Stomach (tissue), 4 donors: ENCODE data around the gene PYGB.

Source experiments
- EP300 ChIP-seq: sonication (generic); formaldehyde crosslinking; IDR thresholded peaks from one replicate; pipeline ENCODE4 v1.6.1; 2017; ENCODE audit warnings: antibody characterized with exemption
- POLR2A ChIP-seq, 4 donors: fragments of 450-650 bp; IDR thresholded peaks; one replicate each; pipeline ENCODE4 v1.6.1; 2016; ENCODE audit warnings: antibody characterized with exemption in 4 of 4, control low read depth in 2 of 4, mild to moderate bottlenecking in 1 of 4, moderate library complexity in 1 of 4
- POLR2AphosphoS5 ChIP-seq, 3 donors: sonication (generic); formaldehyde crosslinking; IDR thresholded peaks; one replicate each; pipeline ENCODE4 v1.6.1; 2016; ENCODE audit warnings: antibody characterized with exemption in 3 of 3
- TF ChIP-seq, protein P1 (sequence below), 7 experiments: fragments of 450-650 bp in 4 of 7; fragments of 200-600 bp in 3 of 7; sonication (generic) in 3 of 7; IDR thresholded peaks; one replicate each; pipeline ENCODE4 v1.5.1; 2016 to 2019; ENCODE audit warnings: antibody characterized with exemption in 7 of 7, control low read depth in 2 of 7, mild to moderate bottlenecking in 1 of 7

DNA sequence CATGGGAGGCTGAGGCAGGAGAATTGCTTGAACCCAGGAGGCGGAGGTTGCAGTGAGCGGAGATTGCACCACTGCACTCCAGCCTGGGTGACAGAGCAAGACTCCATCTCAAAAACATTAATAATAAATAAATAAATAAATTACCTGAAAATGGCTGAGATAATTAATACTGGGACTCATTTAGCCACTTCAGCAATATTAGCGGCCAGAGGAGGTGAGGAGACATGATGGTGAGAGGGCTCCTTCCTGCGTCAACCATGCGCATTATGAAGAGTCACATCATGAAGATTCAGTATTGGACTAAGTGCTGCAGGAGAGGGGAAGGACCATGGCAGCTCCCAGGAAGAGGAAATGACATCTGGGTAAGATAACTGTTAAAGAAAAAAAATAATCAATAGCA, 2.9 kb upstream of the PYGB start:
- TF ChIP-seq, protein P1, sequence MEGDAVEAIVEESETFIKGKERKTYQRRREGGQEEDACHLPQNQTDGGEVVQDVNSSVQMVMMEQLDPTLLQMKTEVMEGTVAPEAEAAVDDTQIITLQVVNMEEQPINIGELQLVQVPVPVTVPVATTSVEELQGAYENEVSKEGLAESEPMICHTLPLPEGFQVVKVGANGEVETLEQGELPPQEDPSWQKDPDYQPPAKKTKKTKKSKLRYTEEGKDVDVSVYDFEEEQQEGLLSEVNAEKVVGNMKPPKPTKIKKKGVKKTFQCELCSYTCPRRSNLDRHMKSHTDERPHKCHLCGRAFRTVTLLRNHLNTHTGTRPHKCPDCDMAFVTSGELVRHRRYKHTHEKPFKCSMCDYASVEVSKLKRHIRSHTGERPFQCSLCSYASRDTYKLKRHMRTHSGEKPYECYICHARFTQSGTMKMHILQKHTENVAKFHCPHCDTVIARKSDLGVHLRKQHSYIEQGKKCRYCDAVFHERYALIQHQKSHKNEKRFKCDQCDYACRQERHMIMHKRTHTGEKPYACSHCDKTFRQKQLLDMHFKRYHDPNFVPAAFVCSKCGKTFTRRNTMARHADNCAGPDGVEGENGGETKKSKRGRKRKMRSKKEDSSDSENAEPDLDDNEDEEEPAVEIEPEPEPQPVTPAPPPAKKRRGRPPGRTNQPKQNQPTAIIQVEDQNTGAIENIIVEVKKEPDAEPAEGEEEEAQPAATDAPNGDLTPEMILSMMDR (IDR thresholded peaks at IDR 0.05), result no peak
- TF ChIP-seq POLR2A (IDR thresholded peaks at IDR 0.05) (no peak), POLR2AphosphoS5 (IDR thresholded peaks at IDR 0.05) (no peak), EP300 (no peak)
